CD4-positive, alpha-beta T cell treated with Interleukin-15 for 1 hour (primary cell): Measurements from ENCODE around the gene ATRIP.
A peak's percentile ranks its signal among the peaks of the same experiment; 100 is the strongest.
"Not testable (repeated sequence)": the region's sequence is repeated elsewhere in the genome, so short reads cannot be mapped to it uniquely, and the experiment has no call there.

Experiments used
- DNase-seq: peaks from one replicate; pipeline ENCODE4 v3.0.0-alpha.2; 2020

Gene ATRIP

GRCh38 chr3:48470286-48470685 is 23.7 kb downstream of the ATRIP start:
- no peak for DNase-seq

GRCh38 chr3:48472673-48472922 is 26.1 kb downstream of the ATRIP start:
- DNase-seq = no peak

GRCh38 chr3:48472923-48473616 is 26.5 kb downstream of the ATRIP start:
- DNase-seq = peak; percentile 97

- DNase-seq = no peak
These were observed 27.0 kb downstream of the ATRIP start for GRCh38 chr3:48473617-48473952.

GRCh38 chr3:48474031-48474430 is 27.5 kb downstream of the ATRIP start:
- not testable (repeated sequence) for DNase-seq

GRCh38 chr3:48474619-48475018 is 28.1 kb downstream of the ATRIP start:
- DNase-seq = no peak

GRCh38 chr3:48475188-48475587 is 28.7 kb downstream of the ATRIP start:
- DNase-seq = no peak

- no peak for DNase-seq
These were observed 30.0 kb downstream of the ATRIP start for GRCh38 chr3:48476426-48477053.

GRCh38 chr3:48477959-48478520 is 31.5 kb downstream of the ATRIP start:
- DNase-seq = no peak

- DNase-seq = peak; percentile 52
These were observed 32.4 kb downstream of the ATRIP start for GRCh38 chr3:48478626-48479555.

GRCh38 chr3:48480891-48481290 is 34.4 kb downstream of the ATRIP start:
- not testable (repeated sequence) for DNase-seq

GRCh38 chr3:48482822-48483221 is 36.3 kb downstream of the ATRIP start:
- DNase-seq = not testable (repeated sequence)

GRCh38 chr3:48486952-48487351 is 40.4 kb downstream of the ATRIP start:
- DNase-seq = no peak

GRCh38 chr3:48492461-48493202 is 46.1 kb downstream of the ATRIP start:
- no peak for DNase-seq

- DNase-seq = no peak
These were observed 46.6 kb downstream of the ATRIP start for GRCh38 chr3:48493203-48493501.

GRCh38 chr3:48500656-48501055 is 54.1 kb downstream of the ATRIP start:
- DNase-seq = no peak

GRCh38 chr3:48501196-48501595 is 54.7 kb downstream of the ATRIP start:
- DNase-seq = no peak

- no peak for DNase-seq
These were observed 55.6 kb downstream of the ATRIP start for GRCh38 chr3:48502121-48502520.

- DNase-seq = no peak
These were observed 56.2 kb downstream of the ATRIP start for GRCh38 chr3:48502728-48503168.

GRCh38 chr3:48503401-48504050 is 57.0 kb downstream of the ATRIP start:
- no peak for DNase-seq

- peak; percentile 49 for DNase-seq
These were observed 57.8 kb downstream of the ATRIP start, which contains the start of gene SHISA5 for GRCh38 chr3:48504051-48504946. Gene SHISA5 (minus strand): TSS chr3:48504174. CDS start chr3:48504094, 80 bp downstream.
